ENCODE results near the gene TMEM37.

GRCh38 chr2:119451336-119452050 lies 19.8 kb downstream of the TMEM37 start:
- TF ChIP-seq CTCF (IDR thresholded peaks at IDR 0.05; ENCODE audit: poor library complexity, severe bottlenecking) (no peak), EZH2 (IDR thresholded peaks at IDR 0.05; ENCODE audit: borderline replicate concordance, insufficient read depth, low read length, poor library complexity, severe bottlenecking) (no peak)

All from neural cell (in vitro differentiated cells).